NCI-H526 treated with DMSO at 0.1 percent for 48 hours (cell line): Measurements from ENCODE around the gene SLC4A1AP.
"Not testable (repeated sequence)": the region's sequence is repeated elsewhere in the genome, so short reads cannot be mapped to it uniquely, and the experiment has no call there.

Experiments
- DNase-seq: peaks from one replicate; lab custom pipeline; 2025; lab: John Stamatoyannopoulos, UW

Gene SLC4A1AP

GRCh38 chr2:27651056-27651455 lies 12.6 kb upstream of the SLC4A1AP start:
- DNase-seq, result no peak

GRCh38 chr2:27652341-27652740 lies 11.3 kb upstream of the SLC4A1AP start:
- no peak for DNase-seq

- DNase-seq, result no peak
Measured at GRCh38 chr2:27652790-27653189, 10.9 kb upstream of the SLC4A1AP start.

GRCh38 chr2:27653397-27653796 lies 10.3 kb upstream of the SLC4A1AP start:
- no peak for DNase-seq

GRCh38 chr2:27655155-27655951 lies 8.3 kb upstream of the SLC4A1AP start:
- no peak for DNase-seq

GRCh38 chr2:27661371-27661770 lies 2.3 kb upstream of the SLC4A1AP start:
- DNase-seq, result no peak

- no peak for DNase-seq
Measured at GRCh38 chr2:27664154-27664574, 475 bp downstream of the SLC4A1AP start.

- no peak for DNase-seq
Measured at GRCh38 chr2:27664622-27665363, 1.1 kb downstream of the SLC4A1AP start.

- DNase-seq, result no peak
Measured at GRCh38 chr2:27667446-27667845, 3.8 kb downstream of the SLC4A1AP start.

- DNase-seq, result no peak
Measured at GRCh38 chr2:27671235-27671634, 7.5 kb downstream of the SLC4A1AP start.

GRCh38 chr2:27672723-27673486 lies 9.2 kb downstream of the SLC4A1AP start:
- no peak for DNase-seq

- DNase-seq, result no peak
Measured at GRCh38 chr2:27680571-27680970, 16.9 kb downstream of the SLC4A1AP start.

- no peak for DNase-seq
Measured at GRCh38 chr2:27681841-27682240, 18.2 kb downstream of the SLC4A1AP start.

GRCh38 chr2:27682334-27682771 lies 18.7 kb downstream of the SLC4A1AP start:
- not testable (repeated sequence) for DNase-seq

GRCh38 chr2:27683390-27684071 lies 19.8 kb downstream of the SLC4A1AP start:
- peak; percentile 63 for DNase-seq

- not testable (repeated sequence) for DNase-seq
Measured at GRCh38 chr2:27685006-27685405, 21.3 kb downstream of the SLC4A1AP start.

GRCh38 chr2:27685577-27685976 lies 21.9 kb downstream of the SLC4A1AP start:
- DNase-seq, result no peak

- no peak for DNase-seq
Measured at GRCh38 chr2:27687232-27687631, 23.5 kb downstream of the SLC4A1AP start.

- DNase-seq, result no peak
Measured at GRCh38 chr2:27689424-27689823, 25.7 kb downstream of the SLC4A1AP start.

GRCh38 chr2:27690052-27690451 lies 26.4 kb downstream of the SLC4A1AP start:
- no peak for DNase-seq

GRCh38 chr2:27697660-27698059 lies 34.0 kb downstream of the SLC4A1AP start:
- no peak for DNase-seq

GRCh38 chr2:27701676-27702075 lies 38.0 kb downstream of the SLC4A1AP start:
- DNase-seq, result no peak
